Measurements from ENCODE around the gene CCDC28A. TPM values are rescaled to one million over a fixed set of nuclear protein-coding genes. Genes with fewer than 3 reads are reported as not detected.
A peak's percentile ranks its signal among the peaks of the same experiment; 100 is the strongest.

CCDC28A gene
- total and polyA plus RNA-seq, 2 of the 4 experiments (the other 2 are of a cell fraction) = 6.8 to 8.0 TPM

DNA sequence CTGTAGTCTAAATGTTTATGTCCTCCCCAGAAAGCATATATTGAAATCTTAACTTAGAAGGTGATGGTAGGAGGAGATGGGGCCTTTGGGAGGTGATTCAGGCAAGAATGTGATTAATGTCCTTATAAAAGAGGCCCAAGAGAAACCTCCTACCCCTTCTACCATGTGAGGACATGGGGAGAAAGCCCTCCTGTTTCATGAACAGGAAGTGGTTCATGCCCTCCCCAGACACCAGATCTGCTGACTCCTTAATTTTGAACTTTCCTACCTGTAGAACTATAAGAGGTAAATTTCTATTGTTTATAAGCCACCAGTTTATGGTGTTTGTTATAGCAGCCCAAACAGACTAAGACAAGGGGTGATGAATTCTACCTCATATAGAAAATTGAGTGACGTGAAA, 13.6 kb downstream of the CCDC28A start:
- no peaks in the 10 kb centered on the region for H3K27me3 ChIP-seq (ENCODE audit: control insufficient read depth, insufficient read depth, low read length)
- H2AFZ ChIP-seq (replicated peaks; ENCODE audit: low read length, poor library complexity) = no peak overlapping the region
- no peak overlapping the region for H3K18ac ChIP-seq (ENCODE audit: low read depth, low read length)
- no peak overlapping the region for H3K4me2 ChIP-seq (ENCODE audit: low read depth, low read length)
- no peak overlapping the region for H2BK5ac ChIP-seq (ENCODE audit: low read depth, low read length, poor library complexity, severe bottlenecking)
- no TSS peak for BruUV-seq (replicated peaks)
- in situ Hi-C loops (cut with MboI; ENCODE audit: low sequenced_read_pairs) (no loop called here), intact Hi-C loops (cut with micrococcal nuclease) (no loop called here), dilution Hi-C loops (cut with HindIII; ENCODE audit: low sequenced_read_pairs, unreplicated experiment) (no loop called here)
- no peaks in the 10 kb centered on the region for H3K9me1 ChIP-seq (ENCODE audit: insufficient read depth, low read length)
- DNase-seq (no peak), ATAC-seq (ENCODE audit: low read depth) (no peak)
- ChIA-PET POLR2A (ENCODE audit: unreplicated experiment) (no interaction called here), CTCF (no interaction called here)
- no peak overlapping the region for H4K91ac ChIP-seq (ENCODE audit: insufficient read depth, low read depth, low read length)
- TF ChIP-seq MAFK (IDR thresholded peaks at IDR 0.05; ENCODE audit: low read depth, low read length) = peak; percentile 43
- no peak for TF ChIP-seq BHLHE40 (IDR thresholded peaks at IDR 0.05; ENCODE audit: low read depth, low read length)
- H4K8ac ChIP-seq (ENCODE audit: low read depth in 2 of 2, low read length in 2 of 2) = no peak overlapping the region
- no peaks in the 10 kb centered on the region for H3K4me1 ChIP-seq (ENCODE audit: control insufficient read depth, insufficient read depth, low read length)
- H3K4ac ChIP-seq (ENCODE audit: low read depth, low read length) = no peak overlapping the region
- no peak overlapping the region for H2BK15ac ChIP-seq (ENCODE audit: low read depth, low read length)
- no peaks in the 10 kb centered on the region for H3K79me1 ChIP-seq (ENCODE audit: low read depth in 1 of 2, low read length in 2 of 2)
- H2AK9ac ChIP-seq (replicated peaks; ENCODE audit: low read depth, low read length, poor library complexity) = no peak overlapping the region
- no peak overlapping the region for H3K27ac ChIP-seq (ENCODE audit: insufficient read depth, low read length)
- no peak overlapping the region for H3K9ac ChIP-seq (ENCODE audit: low read depth, low read length)
- H3K14ac ChIP-seq (replicated peaks; ENCODE audit: low read depth, low read length) = no peak overlapping the region
- H3K56ac ChIP-seq (ENCODE audit: extremely low read depth, insufficient read depth, low read length) = no peak overlapping the region
- H3K23ac ChIP-seq (ENCODE audit: low read depth, low read length) = no peak overlapping the region
- no peak overlapping the region for H4K5ac ChIP-seq (ENCODE audit: low read depth, low read length)
- no peaks in the 10 kb centered on the region for H3K9me3 ChIP-seq (ENCODE audit: control insufficient read depth, insufficient read depth, low read length)
- no peak overlapping the region for H2BK20ac ChIP-seq (ENCODE audit: low read depth, low read length)
- WGBS, 2 experiments (ENCODE audit: extremely low coverage in 2 of 2, insufficient read length in 1 of 2) = no CpG with 5 or more reads among the region's 1 CpG
- no peak overlapping the region for H2BK120ac ChIP-seq (ENCODE audit: low read depth, low read length)
- no peaks in the 10 kb centered on the region for H4K20me1 ChIP-seq (ENCODE audit: insufficient read depth, low read length)
- H3K4me3 ChIP-seq (ENCODE audit: insufficient read depth, low read depth, low read length) = no peak overlapping the region
- no peak overlapping the region for H2AK5ac ChIP-seq (ENCODE audit: low read depth, low read length)
- H3K36me3 ChIP-seq (ENCODE audit: control insufficient read depth, insufficient read depth, low read length) = peaks cover 11% of the 10 kb centered on the region
